Osteocyte (in vitro differentiated cells): Measurements from ENCODE around the gene ERCC2. TPM values are rescaled to one million over a fixed set of nuclear protein-coding genes. Genes with fewer than 3 reads are reported as not detected.

Experiments
- DNase-seq: peaks from one replicate; pipeline ENCODE4 v3.0.0; 2021; ENCODE audit warnings: mixed read lengths; ENCODE audit not compliant: unreplicated experiment; ENCODE audit errors: extremely low spot score
- H3K27ac Mint-ChIP-seq: one replicate; pipeline ENCODE4 v1.8.0; 2021; ENCODE audit warnings: mild to moderate bottlenecking, mixed read lengths; ENCODE audit not compliant: unreplicated experiment
- H3K27me3 Mint-ChIP-seq: one replicate; pipeline ENCODE4 v1.8.0; 2021; ENCODE audit warnings: mixed read lengths; ENCODE audit not compliant: unreplicated experiment
- H3K36me3 Mint-ChIP-seq: one replicate; pipeline ENCODE4 v1.8.0; 2021; ENCODE audit warnings: mixed read lengths; ENCODE audit not compliant: unreplicated experiment
- H3K4me1 Mint-ChIP-seq: one replicate; pipeline ENCODE4 v1.8.0; 2021; ENCODE audit warnings: mixed read lengths; ENCODE audit not compliant: unreplicated experiment
- H3K4me3 Mint-ChIP-seq: one replicate; pipeline ENCODE4 v1.8.0; 2021; ENCODE audit warnings: mild to moderate bottlenecking, moderate library complexity, mixed read lengths; ENCODE audit not compliant: unreplicated experiment
- H3K9me3 Mint-ChIP-seq: one replicate; pipeline ENCODE4 v1.8.0; 2021; ENCODE audit warnings: mixed read lengths; ENCODE audit not compliant: unreplicated experiment
- total RNA-seq: library from RNA; stranded (reverse); gene quantifications from 2 replicates; pipeline ENCODE4 v1.2.1, GENCODE V29; 2021
- TF ChIP-seq, protein P1 (sequence below): fragments of 200-600 bp; sonication (generic); IDR thresholded peaks from 2 replicates; pipeline ENCODE4 v1.5.0; 2021; ENCODE audit warnings: antibody characterized with exemption, mild to moderate bottlenecking, moderate library complexity

The ERCC2 gene
- total RNA-seq, 1 donor from 2014 or later: 32.7 TPM

DNA sequence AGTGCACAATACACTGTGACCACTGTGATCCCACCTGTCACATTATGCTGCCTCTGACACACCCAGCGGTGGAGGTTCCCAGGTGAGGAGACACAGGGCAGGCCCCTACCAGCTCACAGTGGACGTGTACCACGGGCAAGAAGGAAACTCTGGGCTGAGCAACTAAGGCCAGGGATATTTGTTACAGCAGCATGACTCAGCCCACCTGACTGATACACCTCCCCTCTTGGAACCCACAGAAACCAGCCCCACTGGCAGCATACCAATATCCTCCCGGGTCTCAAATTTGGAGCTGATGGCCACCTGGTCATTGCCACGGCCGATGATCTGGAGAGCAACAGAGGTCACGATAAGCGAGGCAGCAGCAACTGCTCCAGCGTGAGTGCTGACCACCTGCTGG is 15.0 kb downstream of the ERCC2 start:
- no peaks in the 10 kb centered on the region for H3K9me3 Mint-ChIP-seq
- H3K27me3 Mint-ChIP-seq: no peaks in the 10 kb centered on the region
- no peak for DNase-seq
- TF ChIP-seq, protein P1, sequence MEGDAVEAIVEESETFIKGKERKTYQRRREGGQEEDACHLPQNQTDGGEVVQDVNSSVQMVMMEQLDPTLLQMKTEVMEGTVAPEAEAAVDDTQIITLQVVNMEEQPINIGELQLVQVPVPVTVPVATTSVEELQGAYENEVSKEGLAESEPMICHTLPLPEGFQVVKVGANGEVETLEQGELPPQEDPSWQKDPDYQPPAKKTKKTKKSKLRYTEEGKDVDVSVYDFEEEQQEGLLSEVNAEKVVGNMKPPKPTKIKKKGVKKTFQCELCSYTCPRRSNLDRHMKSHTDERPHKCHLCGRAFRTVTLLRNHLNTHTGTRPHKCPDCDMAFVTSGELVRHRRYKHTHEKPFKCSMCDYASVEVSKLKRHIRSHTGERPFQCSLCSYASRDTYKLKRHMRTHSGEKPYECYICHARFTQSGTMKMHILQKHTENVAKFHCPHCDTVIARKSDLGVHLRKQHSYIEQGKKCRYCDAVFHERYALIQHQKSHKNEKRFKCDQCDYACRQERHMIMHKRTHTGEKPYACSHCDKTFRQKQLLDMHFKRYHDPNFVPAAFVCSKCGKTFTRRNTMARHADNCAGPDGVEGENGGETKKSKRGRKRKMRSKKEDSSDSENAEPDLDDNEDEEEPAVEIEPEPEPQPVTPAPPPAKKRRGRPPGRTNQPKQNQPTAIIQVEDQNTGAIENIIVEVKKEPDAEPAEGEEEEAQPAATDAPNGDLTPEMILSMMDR: no peak
- H3K4me1 Mint-ChIP-seq: no peaks in the 10 kb centered on the region
- peaks cover 25% of the 10 kb centered on the region for H3K36me3 Mint-ChIP-seq
- no peak overlapping the region for H3K4me3 Mint-ChIP-seq
- no peak overlapping the region for H3K27ac Mint-ChIP-seq

DNA sequence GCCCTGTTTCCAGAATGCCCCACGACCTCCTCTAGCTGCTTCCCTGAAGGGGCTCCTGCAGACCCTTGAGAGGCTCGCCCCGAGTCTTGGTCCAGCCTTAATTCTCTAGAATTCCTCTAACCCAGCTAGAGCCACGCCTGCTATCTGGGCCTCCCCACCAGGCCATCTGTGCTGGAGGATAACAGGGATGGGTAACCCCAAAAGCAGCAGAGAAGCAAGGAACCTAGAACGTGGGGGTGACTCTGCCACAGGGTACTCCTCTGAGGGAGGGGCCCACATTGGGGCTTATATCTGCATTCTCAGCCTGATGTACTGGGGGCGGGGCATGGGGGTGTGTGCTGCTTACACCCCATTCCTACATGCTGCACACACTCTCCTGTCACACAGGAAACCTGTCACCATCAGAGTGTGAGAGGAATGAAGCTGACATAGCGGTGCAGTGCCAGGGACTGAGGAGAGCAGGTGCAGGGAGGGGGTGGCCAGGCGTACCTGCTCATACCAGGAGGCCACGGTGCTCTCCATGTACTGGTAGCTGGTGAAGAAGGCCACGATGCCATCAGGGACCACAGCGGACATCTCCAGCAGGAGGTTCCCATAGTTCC is 16.0 kb downstream of the ERCC2 start:
- Mint-ChIP-seq H3K27me3 (no peaks in the 10 kb centered on the region), H3K4me3 (no peak overlapping the region), H3K9me3 (no peaks in the 10 kb centered on the region), H3K4me1 (no peaks in the 10 kb centered on the region), H3K27ac (no peak overlapping the region), H3K36me3 (peaks cover 26% of the 10 kb centered on the region)
- TF ChIP-seq, protein P1: no peak
- DNase-seq: no peak

DNA sequence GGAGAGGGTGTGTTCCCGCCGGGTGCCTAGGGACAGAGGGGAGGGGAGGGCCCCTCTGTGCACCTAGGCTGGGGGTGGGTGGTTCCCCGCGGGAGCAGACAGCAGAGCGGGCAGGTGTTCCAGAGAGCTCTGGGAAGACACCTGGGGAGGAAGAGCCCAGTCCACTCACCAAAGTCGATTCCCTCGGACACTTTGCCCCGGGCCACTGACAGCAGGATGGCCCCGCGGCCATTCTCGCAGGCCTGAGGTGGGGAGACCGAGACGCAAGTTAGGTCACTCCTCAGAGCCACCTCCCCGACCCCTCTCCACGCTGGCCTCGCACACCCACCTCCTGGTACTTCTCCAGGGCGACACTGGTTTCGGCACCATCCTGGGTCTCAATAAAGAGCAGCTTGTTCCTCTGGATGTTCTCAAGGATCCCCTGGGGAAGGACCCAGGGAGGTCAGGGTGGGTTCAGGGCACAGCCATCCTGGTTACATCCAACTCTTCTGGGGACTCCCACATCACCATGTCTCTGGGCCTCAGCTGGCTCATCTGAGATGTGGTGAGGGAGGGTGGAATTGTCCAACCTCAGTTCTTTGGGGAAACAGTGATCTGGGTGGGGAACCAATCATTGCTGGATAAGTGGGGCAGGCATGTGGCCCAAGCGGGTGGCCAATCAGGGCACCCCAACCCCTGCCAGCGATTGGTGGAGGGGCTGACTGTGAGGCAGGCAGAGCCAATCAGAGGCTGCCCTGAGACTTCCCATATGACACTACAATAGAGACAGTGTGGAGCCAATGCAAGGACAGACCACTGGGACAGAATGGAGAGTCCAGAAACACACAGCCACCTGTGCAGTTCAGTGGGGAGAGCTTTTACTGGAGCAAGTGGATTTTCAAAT is 17.2 kb downstream of the ERCC2 start:
- Mint-ChIP-seq H3K27ac (no peak overlapping the region), H3K4me1 (no peaks in the 10 kb centered on the region), H3K36me3 (peaks cover 22% of the 10 kb centered on the region), H3K4me3 (no peak overlapping the region), H3K27me3 (no peaks in the 10 kb centered on the region), H3K9me3 (no peaks in the 10 kb centered on the region)
- DNase-seq: no peak
- TF ChIP-seq, protein P1: no peak

DNA sequence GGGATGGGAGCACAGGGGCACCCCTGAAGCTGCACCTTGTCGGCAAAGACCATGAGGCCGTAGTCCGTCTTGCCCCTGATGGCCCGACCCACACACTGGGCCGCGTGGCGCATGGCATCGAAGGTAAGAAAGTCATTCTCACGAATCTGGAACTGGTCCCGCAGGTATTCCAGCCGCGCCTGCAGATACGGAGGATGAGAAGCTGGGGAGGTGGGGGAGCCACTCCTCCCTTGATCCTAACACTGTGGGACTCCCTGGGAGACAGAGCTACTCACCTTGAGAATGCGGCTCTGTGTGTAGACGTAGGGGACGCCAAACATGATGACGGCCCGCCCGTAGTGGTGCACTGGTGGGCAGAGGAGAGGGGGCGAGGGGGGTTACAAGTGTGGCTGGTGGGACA is 17.9 kb downstream of the ERCC2 start:
- DNase-seq: no peak
- no peaks in the 10 kb centered on the region for H3K4me1 Mint-ChIP-seq
- no peak overlapping the region for H3K4me3 Mint-ChIP-seq
- TF ChIP-seq, protein P1: no peak
- H3K27me3 Mint-ChIP-seq: no peaks in the 10 kb centered on the region
- peaks cover 21% of the 10 kb centered on the region for H3K36me3 Mint-ChIP-seq
- no peaks in the 10 kb centered on the region for H3K9me3 Mint-ChIP-seq
- H3K27ac Mint-ChIP-seq: no peak overlapping the region

DNA sequence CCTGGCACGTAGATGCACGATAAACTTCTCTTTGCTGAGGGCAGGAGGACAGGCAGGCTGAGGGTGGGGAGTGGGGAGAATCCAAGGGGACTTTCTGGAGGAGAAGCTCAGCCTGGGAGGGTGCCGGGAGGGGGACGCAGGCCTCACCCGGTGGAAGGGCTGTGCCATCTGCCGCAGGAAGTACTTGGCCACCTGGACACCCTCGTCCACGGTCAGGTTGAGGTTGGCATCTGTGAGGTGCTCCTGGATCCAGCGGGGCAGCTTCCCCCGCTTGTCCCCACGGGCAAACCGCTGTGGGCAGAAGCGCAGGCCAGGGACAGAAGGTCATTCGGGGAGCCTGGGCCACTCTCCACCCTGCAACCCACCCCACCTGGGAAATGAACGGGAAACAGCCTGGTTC is 18.3 kb downstream of the ERCC2 start:
- no peak for DNase-seq
- Mint-ChIP-seq H3K4me1 (no peaks in the 10 kb centered on the region), H3K4me3 (no peak overlapping the region), H3K9me3 (no peaks in the 10 kb centered on the region), H3K27me3 (no peaks in the 10 kb centered on the region), H3K36me3 (peaks cover 21% of the 10 kb centered on the region), H3K27ac (no peak overlapping the region)
- TF ChIP-seq, protein P1: no peak
